Measurements from ENCODE around the gene SLC6A4.

DNA sequence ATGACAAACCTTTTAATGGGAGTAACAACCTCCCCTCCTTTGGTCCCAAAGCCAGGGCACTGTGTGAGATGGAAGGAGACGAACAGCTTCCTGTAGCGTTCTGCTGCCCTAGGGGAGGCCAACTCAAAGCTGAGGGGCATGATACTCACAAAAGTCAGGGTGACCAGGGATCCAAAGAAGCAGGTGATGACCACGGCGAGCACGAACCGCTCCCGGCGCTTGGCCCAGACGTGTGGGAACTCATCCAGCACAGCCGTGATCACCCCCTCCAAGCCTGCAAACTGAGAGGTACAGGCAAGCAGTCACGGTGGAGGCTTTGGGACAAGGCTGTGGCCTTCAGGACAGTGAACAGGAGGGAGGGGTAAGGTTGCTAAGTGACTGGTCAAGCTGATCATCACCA lies 25.1 kb downstream of the SLC6A4 start:
- TF ChIP-seq, protein P1, sequence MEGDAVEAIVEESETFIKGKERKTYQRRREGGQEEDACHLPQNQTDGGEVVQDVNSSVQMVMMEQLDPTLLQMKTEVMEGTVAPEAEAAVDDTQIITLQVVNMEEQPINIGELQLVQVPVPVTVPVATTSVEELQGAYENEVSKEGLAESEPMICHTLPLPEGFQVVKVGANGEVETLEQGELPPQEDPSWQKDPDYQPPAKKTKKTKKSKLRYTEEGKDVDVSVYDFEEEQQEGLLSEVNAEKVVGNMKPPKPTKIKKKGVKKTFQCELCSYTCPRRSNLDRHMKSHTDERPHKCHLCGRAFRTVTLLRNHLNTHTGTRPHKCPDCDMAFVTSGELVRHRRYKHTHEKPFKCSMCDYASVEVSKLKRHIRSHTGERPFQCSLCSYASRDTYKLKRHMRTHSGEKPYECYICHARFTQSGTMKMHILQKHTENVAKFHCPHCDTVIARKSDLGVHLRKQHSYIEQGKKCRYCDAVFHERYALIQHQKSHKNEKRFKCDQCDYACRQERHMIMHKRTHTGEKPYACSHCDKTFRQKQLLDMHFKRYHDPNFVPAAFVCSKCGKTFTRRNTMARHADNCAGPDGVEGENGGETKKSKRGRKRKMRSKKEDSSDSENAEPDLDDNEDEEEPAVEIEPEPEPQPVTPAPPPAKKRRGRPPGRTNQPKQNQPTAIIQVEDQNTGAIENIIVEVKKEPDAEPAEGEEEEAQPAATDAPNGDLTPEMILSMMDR (conservative IDR thresholded peaks at IDR 0.05; ENCODE audit: low read length): no peak
- no peak for TF ChIP-seq EZH2phosphoT487 (IDR thresholded peaks at IDR 0.05; ENCODE audit: borderline replicate concordance)
